Activated B cell treated with CpG ODN at 0.5 μM for 24 hours (primary cell): Measurements from ENCODE around the gene PTPN9. TPM values are rescaled to one million over a fixed set of nuclear protein-coding genes. Genes with fewer than 3 reads are reported as not detected.
A peak's percentile ranks its signal among the peaks of the same experiment; 100 is the strongest.

ENCODE experiments used
- ATAC-seq: fragments of 200-7000 bp; cut with Tn5 transposase; one replicate; pipeline ENCODE4 v1.10.0; 2021; ENCODE audit warnings: low read depth, mild to moderate bottlenecking, moderate library complexity
- CTCF ChIA-PET: fragments of 350-600 bp; sonication (Branson Sonifier 250); formaldehyde crosslinking; loops from one replicate; lab custom pipeline; 2021; ENCODE audit warnings: antibody characterized with exemption; lab: Charles Lee
- POLR2A ChIA-PET: fragments of 350-600 bp; sonication (Branson Sonifier 250); formaldehyde crosslinking; loops from one replicate; lab custom pipeline; 2021; ENCODE audit warnings: antibody characterized with exemption; lab: Charles Lee
- DNase-seq: peaks from one replicate; pipeline ENCODE4 v3.0.0; 2022
- H3K27ac Mint-ChIP-seq: one replicate; pipeline ENCODE4 v1.8.0; 2020; ENCODE audit warnings: mixed read lengths
- H3K27me3 Mint-ChIP-seq: one replicate; pipeline ENCODE4 v1.8.0; 2021; ENCODE audit warnings: mixed read lengths
- H3K36me3 Mint-ChIP-seq: one replicate; pipeline ENCODE4 v1.8.0; 2021; ENCODE audit warnings: low read depth, mixed read lengths
- H3K4me1 Mint-ChIP-seq: one replicate; pipeline ENCODE4 v1.8.0; 2021; ENCODE audit warnings: mixed read lengths
- H3K4me3 Mint-ChIP-seq: one replicate; pipeline ENCODE4 v1.8.0; 2020; ENCODE audit warnings: mild to moderate bottlenecking, mixed read lengths
- H3K9me3 Mint-ChIP-seq: one replicate; pipeline ENCODE4 v1.8.0; 2020; ENCODE audit warnings: mixed read lengths
- intact Hi-C: fragments of 100-400 bp; cut with micrococcal nuclease; formaldehyde crosslinking; loops from one replicate; pipeline ENCODE4 v1.15.1; 2024
- total RNA-seq: library from RNA; stranded (reverse); gene quantifications from 2 replicates; pipeline ENCODE4 v1.2.3, GENCODE V29; 2022
- TF ChIP-seq, protein P1 (sequence below): fragments of 200-600 bp; IDR thresholded peaks from one replicate; pipeline ENCODE4 v1.8.0; 2022; ENCODE audit warnings: antibody characterized with exemption, mild to moderate bottlenecking

PTPN9 gene
- total RNA-seq, 1 donor from 2014 or later: 19.2 TPM

GRCh38 chr15:75455424-75455981 lies 123.6 kb downstream of the PTPN9 start:
- Mint-ChIP-seq H3K9me3 (no peaks in the 10 kb centered on the region), H3K4me1 (peaks cover 26% of the 10 kb centered on the region), H3K27me3 (no peaks in the 10 kb centered on the region), H3K27ac (peak overlapping the region; percentile 92), H3K4me3 (peak overlapping the region; percentile 92), H3K36me3 (peaks cover 9% of the 10 kb centered on the region)
- peak; percentile 83 for DNase-seq
- POLR2A ChIA-PET: interaction anchor here (0.6 to 6.8 kb wide), 16 partner anchors 9 to 915 kb away, joined by 3 to 115 read pairs (median 6); partner anchors contain the start of genes ARID3B, IMP3, MAN2C1 and NEIL1
- intact Hi-C loops: loop anchor here (1.0 to 10.0 kb wide), 5 partner anchors 124 to 1821 kb away; partner anchors contain the start of genes NPTN, PML, PTPN9 and UBL7
- CTCF ChIA-PET: interaction anchor here (1.0 to 3.0 kb wide), 3 partner anchors 54 to 192 kb away, joined by 3 to 13 read pairs (median 4); partner anchors contain the start of gene MAN2C1
- peak; percentile 7 for ATAC-seq
- TF ChIP-seq, protein P1, sequence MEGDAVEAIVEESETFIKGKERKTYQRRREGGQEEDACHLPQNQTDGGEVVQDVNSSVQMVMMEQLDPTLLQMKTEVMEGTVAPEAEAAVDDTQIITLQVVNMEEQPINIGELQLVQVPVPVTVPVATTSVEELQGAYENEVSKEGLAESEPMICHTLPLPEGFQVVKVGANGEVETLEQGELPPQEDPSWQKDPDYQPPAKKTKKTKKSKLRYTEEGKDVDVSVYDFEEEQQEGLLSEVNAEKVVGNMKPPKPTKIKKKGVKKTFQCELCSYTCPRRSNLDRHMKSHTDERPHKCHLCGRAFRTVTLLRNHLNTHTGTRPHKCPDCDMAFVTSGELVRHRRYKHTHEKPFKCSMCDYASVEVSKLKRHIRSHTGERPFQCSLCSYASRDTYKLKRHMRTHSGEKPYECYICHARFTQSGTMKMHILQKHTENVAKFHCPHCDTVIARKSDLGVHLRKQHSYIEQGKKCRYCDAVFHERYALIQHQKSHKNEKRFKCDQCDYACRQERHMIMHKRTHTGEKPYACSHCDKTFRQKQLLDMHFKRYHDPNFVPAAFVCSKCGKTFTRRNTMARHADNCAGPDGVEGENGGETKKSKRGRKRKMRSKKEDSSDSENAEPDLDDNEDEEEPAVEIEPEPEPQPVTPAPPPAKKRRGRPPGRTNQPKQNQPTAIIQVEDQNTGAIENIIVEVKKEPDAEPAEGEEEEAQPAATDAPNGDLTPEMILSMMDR: no peak

- ATAC-seq: no peak
- DNase-seq: peak; percentile 75
- intact Hi-C loops: loop anchor here (1.0 to 10.0 kb wide), 11 partner anchors 86 to 1820 kb away; partner anchors contain the start of genes C15orf39, MAN2C1, NEIL1 and NPTN
- TF ChIP-seq, protein P1: no peak
- Mint-ChIP-seq H3K27ac (peak overlapping the region; percentile 92), H3K27me3 (no peaks in the 10 kb centered on the region), H3K36me3 (peaks cover 12% of the 10 kb centered on the region), H3K4me1 (peaks cover 34% of the 10 kb centered on the region), H3K4me3 (peak overlapping the region; percentile 92), H3K9me3 (no peaks in the 10 kb centered on the region)
- POLR2A ChIA-PET: interaction anchor here (0.6 to 6.8 kb wide), 23 partner anchors 9 to 914 kb away, joined by 3 to 115 read pairs (median 4); partner anchors contain the start of genes ARID3B, CLK3, COMMD4 and FAM219B
- CTCF ChIA-PET: interaction anchor here (1.0 to 3.0 kb wide), 6 partner anchors 9 to 1073 kb away, joined by 3 to 13 read pairs (median 4); partner anchors contain the start of genes MAN2C1 and PTPN9
Observed at GRCh38 chr15:75454471-75455378, 124.4 kb downstream of the PTPN9 start.

DNA sequence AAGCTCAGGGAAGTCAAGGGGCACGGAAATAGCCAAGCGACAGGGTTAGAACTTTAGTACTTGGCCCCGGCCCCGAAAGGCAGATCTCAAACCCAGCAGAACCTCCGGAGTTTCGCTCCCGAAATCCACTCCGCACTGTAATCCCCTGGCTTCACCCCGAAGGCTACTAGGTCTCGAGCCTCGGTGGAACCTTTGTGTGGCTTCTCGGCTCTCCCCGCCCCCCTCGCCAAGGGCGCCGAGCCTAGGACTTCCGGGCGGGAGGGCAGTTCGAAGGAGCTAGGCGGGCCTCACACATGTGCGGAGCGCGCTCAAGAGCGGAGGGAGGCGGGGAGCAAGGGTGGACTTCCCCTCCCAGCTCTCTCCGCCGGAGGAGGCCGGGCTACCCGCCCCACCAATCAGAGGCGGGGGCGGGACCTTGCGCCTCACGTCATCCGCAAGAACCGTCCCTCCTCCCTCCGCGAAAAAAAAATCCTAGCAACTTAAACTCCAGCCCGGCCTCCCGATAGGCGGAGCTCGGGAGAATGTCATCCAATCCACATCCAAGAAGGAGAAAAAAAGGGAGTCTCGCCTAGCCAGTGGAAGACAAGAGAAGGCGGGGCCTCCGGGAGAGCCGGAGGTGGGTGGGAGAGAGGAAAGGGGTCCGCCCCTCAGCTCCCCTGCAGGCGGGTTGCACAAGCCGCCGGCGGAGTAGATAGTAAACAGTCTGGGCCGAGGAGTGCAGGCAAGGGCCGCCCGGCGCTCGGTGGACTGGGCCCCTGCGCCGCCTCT lies 125.2 kb downstream of the PTPN9 start:
- peak; percentile 38 for ATAC-seq
- ChIA-PET POLR2A (interaction anchor here (0.5 to 6.8 kb wide), 22 partner anchors 8 to 1057 kb away, joined by 3 to 115 read pairs (median 4); partner anchors contain the start of genes CLK3, COMMD4, FAM219B and IMP3), CTCF (interaction anchor here (1.2 to 3.0 kb wide), 4 partner anchors 8 to 1072 kb away, joined by 3 to 13 read pairs (median 4); partner anchors contain the start of genes MAN2C1 and PTPN9)
- peaks cover 12% of the 10 kb centered on the region for H3K36me3 Mint-ChIP-seq
- H3K27me3 Mint-ChIP-seq: no peaks in the 10 kb centered on the region
- TF ChIP-seq, protein P1: no peak
- peak; percentile 93 for DNase-seq
- intact Hi-C loops: loop anchor here (1.0 to 10.0 kb wide), 12 partner anchors 86 to 1819 kb away; partner anchors contain the start of genes C15orf39, CLK3, MAN2C1 and NEIL1
- H3K4me3 Mint-ChIP-seq: peak overlapping the region; percentile 93
- no peaks in the 10 kb centered on the region for H3K9me3 Mint-ChIP-seq
- peak overlapping the region; percentile 97 for H3K27ac Mint-ChIP-seq
- H3K4me1 Mint-ChIP-seq: peaks cover 41% of the 10 kb centered on the region

- intact Hi-C loops: loop anchor here (2.0 to 10.0 kb wide), 8 partner anchors 106 to 1818 kb away; partner anchors contain the start of genes C15orf39, CLK3, NEIL1 and NPTN
- Mint-ChIP-seq H3K4me3 (peak overlapping the region; percentile 93), H3K36me3 (peaks cover 14% of the 10 kb centered on the region), H3K4me1 (peaks cover 49% of the 10 kb centered on the region), H3K9me3 (no peaks in the 10 kb centered on the region), H3K27me3 (no peaks in the 10 kb centered on the region), H3K27ac (peak overlapping the region; percentile 97)
- CTCF ChIA-PET: interaction anchor here (3.0 kb wide), 1 partner anchor 86 kb away, joined by 13 read pairs; the partner anchor contains the start of gene MAN2C1
- DNase-seq (peak; percentile 34), ATAC-seq (no peak)
- POLR2A ChIA-PET: interaction anchor here (0.5 to 6.8 kb wide), 14 partner anchors 11 to 1056 kb away, joined by 3 to 115 read pairs (median 9); partner anchors contain the start of genes CLK3, IMP3, MAN2C1 and NEIL1
- TF ChIP-seq, protein P1: no peak
Observed at GRCh38 chr15:75452865-75453702, 126.0 kb downstream of the PTPN9 start.
